Gastroesophageal sphincter (tissue), 4 donors: ENCODE measurements around the gene GRK5. TPM values are rescaled to one million over a fixed set of nuclear protein-coding genes. Genes with fewer than 3 reads are reported as not detected.

Experiments
- ATAC-seq: fragments of 150-250 bp; one replicate; pipeline ENCODE4 v1.9.1; 2016; ENCODE audit warnings: mild to moderate bottlenecking, moderate library complexity
- H3K27ac ChIP-seq, 4 donors: fragments of 200-600 bp; sonication (generic) in 3 of 4; 1 replicate in 3 of 4; 2 replicates in 1 of 4; pipeline ENCODE4 v1.5.1; 2016 to 2019
- H3K27me3 ChIP-seq: fragments of 200-600 bp; sonication (generic); one replicate; pipeline ENCODE4 v1.5.1; 2019
- H3K36me3 ChIP-seq, 2 donors: fragments of 200-600 bp; sonication (generic); one replicate each; pipeline ENCODE4 v1.5.1; 2019; ENCODE audit warnings: control low read depth in 1 of 2
- H3K4me1 ChIP-seq, 3 donors: fragments of 200-600 bp; sonication (generic); 1 replicate in 2 of 3; 2 replicates in 1 of 3; pipeline ENCODE4 v1.5.1; 2016 to 2019; ENCODE audit warnings: control low read depth in 2 of 3
- H3K4me3 ChIP-seq, 2 donors: fragments of 200-600 bp; sonication (generic); one replicate each; pipeline ENCODE4 v1.5.1; 2019; ENCODE audit warnings: mild to moderate bottlenecking in 1 of 2, moderate library complexity in 1 of 2
- H3K9me3 ChIP-seq, 3 donors: fragments of 200-600 bp; sonication (generic); one replicate each; pipeline ENCODE4 v1.5.1; 2017 to 2019; ENCODE audit warnings: control low read depth in 2 of 3
- EP300 ChIP-seq: sonication (generic); formaldehyde crosslinking; IDR thresholded peaks from one replicate; pipeline ENCODE4 v1.6.1; 2017; ENCODE audit warnings: antibody characterized with exemption, mild to moderate bottlenecking
- POLR2A ChIP-seq, 2 donors: fragments of 450-650 bp; IDR thresholded peaks; one replicate each; pipeline ENCODE4 v1.6.1; 2017; ENCODE audit warnings: antibody characterized with exemption in 2 of 2, mild to moderate bottlenecking in 2 of 2, moderate library complexity in 1 of 2
- POLR2AphosphoS5 ChIP-seq: sonication (generic); formaldehyde crosslinking; IDR thresholded peaks from one replicate; pipeline ENCODE4 v1.6.1; 2017; ENCODE audit warnings: antibody characterized with exemption
- WGBS, 2 donors: methylation state at CpG; one replicate each; pipeline ENCODE4 v1.1.5; 2018; ENCODE audit warnings: low coverage in 1 of 2; 5-methylcytosine and 5-hydroxymethylcytosine counted together
- total RNA-seq, 4 donors: library from RNA; depleted of rRNA; stranded (reverse); fragments of >200 nt; gene quantifications; one replicate each; pipeline ENCODE4 v1.1.0, GENCODE V29; 2016
- TF ChIP-seq, protein P1 (sequence below), 4 experiments: fragments of 200-600 bp in 2 of 4; fragments of 450-650 bp in 2 of 4; sonication (generic) in 1 of 4; IDR thresholded peaks; one replicate each; pipeline ENCODE4 v1.5.1; 2017 to 2019; ENCODE audit warnings: antibody characterized with exemption in 4 of 4, mild to moderate bottlenecking in 2 of 4, moderate library complexity in 2 of 4

GRK5 gene
- total RNA-seq, 4 donors from 2014 or later: 28.8 to 71.6 (median 47.7) TPM

DNA sequence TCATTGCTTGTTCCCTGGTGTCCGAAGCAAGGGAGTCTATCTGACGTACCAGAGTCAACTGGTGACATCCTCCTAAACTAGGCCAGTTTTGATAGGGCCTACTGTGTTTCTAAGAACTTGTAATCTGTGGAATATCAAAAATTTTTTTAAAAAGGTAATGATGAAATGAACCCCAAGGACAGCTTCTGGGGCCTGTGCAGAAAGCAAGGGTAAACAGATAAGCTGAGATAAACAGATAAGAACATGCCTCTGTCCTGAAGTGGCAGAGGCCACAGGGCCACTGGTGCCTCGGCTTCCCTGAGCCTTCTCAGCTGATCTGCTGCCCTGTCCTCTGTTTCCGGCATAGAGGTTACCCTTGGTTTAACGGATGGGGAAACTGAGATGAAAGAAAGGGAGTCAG, 8.8 kb downstream of the GRK5 start:
- Histone ChIP-seq H3K9me3 (no peaks in the 10 kb centered on the region), H3K4me1 (peaks cover 15 to 100% (median 38%) of the 10 kb centered on the region in 3 donors), H3K27me3 (no peaks in the 10 kb centered on the region), H3K4me3 (no peak overlapping the region), H3K27ac (peak overlapping the region in 1 of 4 donors; percentile 27), H3K36me3 (no peaks in the 10 kb centered on the region)
- TF ChIP-seq POLR2A (IDR thresholded peaks at IDR 0.05): no peak
- no peak for TF ChIP-seq EP300
- TF ChIP-seq, protein P1, sequence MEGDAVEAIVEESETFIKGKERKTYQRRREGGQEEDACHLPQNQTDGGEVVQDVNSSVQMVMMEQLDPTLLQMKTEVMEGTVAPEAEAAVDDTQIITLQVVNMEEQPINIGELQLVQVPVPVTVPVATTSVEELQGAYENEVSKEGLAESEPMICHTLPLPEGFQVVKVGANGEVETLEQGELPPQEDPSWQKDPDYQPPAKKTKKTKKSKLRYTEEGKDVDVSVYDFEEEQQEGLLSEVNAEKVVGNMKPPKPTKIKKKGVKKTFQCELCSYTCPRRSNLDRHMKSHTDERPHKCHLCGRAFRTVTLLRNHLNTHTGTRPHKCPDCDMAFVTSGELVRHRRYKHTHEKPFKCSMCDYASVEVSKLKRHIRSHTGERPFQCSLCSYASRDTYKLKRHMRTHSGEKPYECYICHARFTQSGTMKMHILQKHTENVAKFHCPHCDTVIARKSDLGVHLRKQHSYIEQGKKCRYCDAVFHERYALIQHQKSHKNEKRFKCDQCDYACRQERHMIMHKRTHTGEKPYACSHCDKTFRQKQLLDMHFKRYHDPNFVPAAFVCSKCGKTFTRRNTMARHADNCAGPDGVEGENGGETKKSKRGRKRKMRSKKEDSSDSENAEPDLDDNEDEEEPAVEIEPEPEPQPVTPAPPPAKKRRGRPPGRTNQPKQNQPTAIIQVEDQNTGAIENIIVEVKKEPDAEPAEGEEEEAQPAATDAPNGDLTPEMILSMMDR (IDR thresholded peaks at IDR 0.05): no peak
- no peak for TF ChIP-seq POLR2AphosphoS5
- ATAC-seq: no peak
- 60 to 80% methylated on average over 4 of the region's 5 CpGs for WGBS, 2 donors

GRCh38 chr10:119217401-119217800, 10.0 kb downstream of the GRK5 start:
- peaks cover 9 to 100% (median 36%) of the 10 kb centered on the region in 3 donors for H3K4me1 ChIP-seq
- WGBS, 2 donors: 85 to 95% methylated on average over 6 of the region's 9 CpGs
- no peak for ATAC-seq
- H3K9me3 ChIP-seq: no peaks in the 10 kb centered on the region
- TF ChIP-seq EP300: no peak
- no peak for TF ChIP-seq POLR2AphosphoS5
- TF ChIP-seq POLR2A (IDR thresholded peaks at IDR 0.05): no peak
- TF ChIP-seq, protein P1 (IDR thresholded peaks at IDR 0.05): no peak
- H3K27ac ChIP-seq: peak overlapping the region in 2 of 4 donors; percentile 35 to 67
- no peak overlapping the region for H3K4me3 ChIP-seq
- no peaks in the 10 kb centered on the region for H3K36me3 ChIP-seq
- H3K27me3 ChIP-seq: no peaks in the 10 kb centered on the region

DNA sequence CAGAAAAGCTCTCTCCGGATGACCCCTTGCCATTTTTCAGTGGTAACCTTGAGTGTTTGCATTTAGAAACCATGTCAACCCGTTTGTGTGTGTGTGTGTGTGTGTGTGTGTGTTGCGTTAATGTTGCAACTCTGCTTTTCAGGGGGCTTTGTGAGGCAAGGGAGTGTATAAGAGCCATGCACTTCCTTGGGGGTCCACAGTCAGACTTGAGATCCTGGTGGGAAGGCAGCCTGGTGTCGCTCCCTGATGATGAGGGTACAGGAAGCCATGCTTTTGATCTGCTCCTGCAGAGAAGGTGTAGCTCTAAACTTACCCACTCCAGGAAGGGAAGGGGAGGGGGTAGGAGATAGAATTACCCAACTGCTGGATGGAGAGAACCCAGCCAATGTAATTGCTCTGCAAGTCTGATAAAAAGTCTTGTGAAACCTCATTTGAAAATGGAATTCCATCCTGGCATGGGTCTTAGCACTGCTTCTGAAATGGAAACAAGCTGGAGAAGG, 10.7 kb downstream of the GRK5 start:
- ATAC-seq: peak; percentile 69
- H3K36me3 ChIP-seq: no peaks in the 10 kb centered on the region
- no peaks in the 10 kb centered on the region for H3K27me3 ChIP-seq
- H3K4me1 ChIP-seq: peaks cover 4 to 100% (median 36%) of the 10 kb centered on the region in 3 donors
- H3K9me3 ChIP-seq: no peaks in the 10 kb centered on the region
- H3K27ac ChIP-seq: peak overlapping the region in 2 of 4 donors; percentile 13 to 67
- no peak overlapping the region for H3K4me3 ChIP-seq
- 86% methylated on average over 4 of the region's 4 CpGs; no CpG with 5 or more reads in 1 of the 2 donors for WGBS, 2 donors
- TF ChIP-seq, protein P1 (IDR thresholded peaks at IDR 0.05): no peak
- peak; percentile 20 for TF ChIP-seq POLR2AphosphoS5
- no peak for TF ChIP-seq POLR2A (IDR thresholded peaks at IDR 0.05)
- no peak for TF ChIP-seq EP300

- Histone ChIP-seq H3K9me3 (no peaks in the 10 kb centered on the region), H3K4me3 (no peak overlapping the region), H3K4me1 (peaks cover 4 to 100% (median 42%) of the 10 kb centered on the region in 3 donors), H3K27me3 (no peaks in the 10 kb centered on the region), H3K27ac (peak overlapping the region in 3 of 4 donors; percentile 38 to 74 (median 67)), H3K36me3 (no peaks in the 10 kb centered on the region)
- 77 to 81% methylated on average over 5 of the region's 5 CpGs for WGBS, 2 donors
- no peak for ATAC-seq
- TF ChIP-seq POLR2AphosphoS5 (no peak), EP300 (no peak), POLR2A (IDR thresholded peaks at IDR 0.05) (no peak)
- TF ChIP-seq, protein P1 (IDR thresholded peaks at IDR 0.05): no peak
These were observed 12.5 kb downstream of the GRK5 start for GRCh38 chr10:119219871-119220270.

- H3K36me3 ChIP-seq: no peaks in the 10 kb centered on the region
These were observed 13.8 kb downstream of the GRK5 start for GRCh38 chr10:119221201-119221600.

More at GRCh38 chr10:119221201-119221600, 13.8 kb downstream of the GRK5 start:
- no peaks in the 10 kb centered on the region for H3K9me3 ChIP-seq
- no peak for TF ChIP-seq EP300
- TF ChIP-seq POLR2AphosphoS5: peak; percentile 35
- peak overlapping the region in 3 of 4 donors; percentile 38 to 79 (median 74) for H3K27ac ChIP-seq
- WGBS, 2 donors: 53 to 69% methylated on average over 4 of the region's 4 CpGs
- ATAC-seq: peak; percentile 65
- no peak overlapping the region for H3K4me3 ChIP-seq
- peaks cover 4 to 93% (median 42%) of the 10 kb centered on the region in 3 donors for H3K4me1 ChIP-seq
- H3K27me3 ChIP-seq: no peaks in the 10 kb centered on the region
